ENCODE data around the gene FGD5.

- TF ChIP-seq EZH2phosphoT487 (IDR thresholded peaks at IDR 0.05; ENCODE audit: borderline replicate concordance, low read depth) (no peak), ZBTB33 (IDR thresholded peaks at IDR 0.05; ENCODE audit: borderline replicate concordance, low read depth) (no peak), JUND (IDR thresholded peaks at IDR 0.05) (no peak), RAD21 (IDR thresholded peaks at IDR 0.05; ENCODE audit: low read length) (no peak), FOXJ3 (CRISPR knock-in tag; IDR thresholded peaks at IDR 0.05) (no peak), CTCF (IDR thresholded peaks at IDR 0.05) (no peak), TCF12 (IDR thresholded peaks at IDR 0.05) (no peak), NFIC (IDR thresholded peaks at IDR 0.05; ENCODE audit: borderline replicate concordance) (no peak), GABPA (IDR thresholded peaks at IDR 0.05; ENCODE audit: low read depth) (no peak), FOXM1 (IDR thresholded peaks at IDR 0.05; ENCODE audit: low read depth) (no peak), EP300 (IDR thresholded peaks at IDR 0.05; ENCODE audit: borderline replicate concordance in 1 of 2, low read depth in 1 of 2, low read length in 1 of 2) (no peak), POLR2AphosphoS5 (IDR thresholded peaks at IDR 0.05; ENCODE audit: low read depth, low read length) (no peak), REST (IDR thresholded peaks at IDR 0.05; ENCODE audit: low read depth, low read length) (no peak), CHD2 (IDR thresholded peaks at IDR 0.05; ENCODE audit: low read length, partially characterized antibody) (no peak)
These were observed 115.2 kb downstream of the FGD5 start for GRCh38 chr3:14933820-14934425.

All from SK-N-SH (cell line).